PC-9 (cell line): ENCODE results near the gene CTSF. TPM values are rescaled to one million over a fixed set of nuclear protein-coding genes. Genes with fewer than 3 reads are reported as not detected.
A peak's percentile ranks its signal among the peaks of the same experiment; 100 is the strongest.

ENCODE experiments used
- BruUV-seq: library from RNA; stranded (reverse); fragments of 400-500 nt; replicated peaks from 2 replicates; lab custom pipeline; 2021; lab: Mats Ljungman, UMichigan
- CTCF ChIA-PET: fragments of 300-600 bp; sonication (Branson Sonifier 250); formaldehyde crosslinking; loops from one replicate; lab custom pipeline; 2022; ENCODE audit warnings: antibody characterized with exemption; lab: Charles Lee
- POLR2A ChIA-PET: fragments of 300-600 bp; sonication (Branson Sonifier 250); formaldehyde crosslinking; loops from one replicate; lab custom pipeline; 2022; ENCODE audit warnings: antibody characterized with exemption; ENCODE audit not compliant: unreplicated experiment; lab: Charles Lee
- DNase-seq, 2 experiments: peaks; one replicate each; pipeline versions ENCODE4 v3.0.0 to v3.0.0-alpha.2; 2015 to 2022; ENCODE audit warnings: mixed read lengths in 1 of 2
- H2AFZ ChIP-seq: fragments of 200-600 bp; sonication (generic); 2 replicates; pipeline ENCODE4 v1.8.1; 2017; ENCODE audit warnings: antibody characterized with exemption
- H3F3A ChIP-seq: fragments of 200-600 bp; sonication (generic); 2 replicates; pipeline ENCODE4 v1.8.1; 2017; ENCODE audit warnings: antibody characterized with exemption, mild to moderate bottlenecking, low read depth; ENCODE audit not compliant: insufficient read depth
- H3K27ac ChIP-seq: fragments of 200-600 bp; sonication (generic); 2 replicates; pipeline ENCODE4 v1.6.1; 2016; ENCODE audit warnings: mixed run types
- H3K27me3 ChIP-seq: fragments of 200-600 bp; sonication (generic); 2 replicates; pipeline ENCODE4 v1.6.1; 2016; ENCODE audit warnings: low read depth, mixed run types; ENCODE audit not compliant: insufficient read depth
- H3K36me3 ChIP-seq: fragments of 200-600 bp; sonication (generic); 2 replicates; pipeline ENCODE4 v1.6.1; 2016; ENCODE audit warnings: low read depth, mixed run types
- H3K4me1 ChIP-seq: fragments of 200-600 bp; sonication (generic); replicated peaks from 2 replicates; pipeline ENCODE4 v1.6.1; 2016; ENCODE audit warnings: mixed run types; ENCODE audit not compliant: insufficient read depth
- H3K4me2 ChIP-seq: fragments of 200-600 bp; sonication (generic); 2 replicates; pipeline ENCODE4 v1.6.1; 2017; ENCODE audit warnings: mixed run types
- H3K4me3 ChIP-seq: fragments of 200-600 bp; sonication (generic); 2 replicates; pipeline ENCODE4 v1.6.1; 2016; ENCODE audit warnings: mixed run types
- H3K79me2 ChIP-seq: fragments of 200-600 bp; sonication (generic); 2 replicates; pipeline ENCODE4 v1.6.1; 2017; ENCODE audit warnings: low read depth, mixed run types
- H3K9me2 ChIP-seq: fragments of 200-600 bp; sonication (generic); 2 replicates; pipeline ENCODE4 v1.8.1; 2017; ENCODE audit warnings: mild to moderate bottlenecking; ENCODE audit not compliant: insufficient read depth
- H3K9me3 ChIP-seq: fragments of 200-600 bp; sonication (generic); 2 replicates; pipeline ENCODE4 v1.8.1; 2016; ENCODE audit warnings: low read depth; ENCODE audit not compliant: insufficient read depth
- H4K20me1 ChIP-seq: fragments of 200-600 bp; sonication (generic); 2 replicates; pipeline ENCODE4 v1.8.1; 2017; ENCODE audit not compliant: insufficient read depth
- CTCF ChIP-seq: fragments of 200-600 bp; sonication (generic); conservative IDR thresholded peaks from 2 replicates; pipeline ENCODE4 v1.6.1; 2017; ENCODE audit warnings: mixed run types, antibody characterized with exemption, mild to moderate bottlenecking, moderate library complexity
- EZH2 ChIP-seq: fragments of 200-600 bp; sonication (generic); IDR thresholded peaks from 2 replicates; pipeline ENCODE4 v1.8.0; 2017; ENCODE audit warnings: antibody characterized with exemption, low read depth
- intact Hi-C: fragments of 100-400 bp; cut with micrococcal nuclease; formaldehyde crosslinking; loops from one replicate; pipeline ENCODE4 v1.10.0; 2022; ENCODE audit not compliant: unreplicated experiment
- total RNA-seq: library from RNA; stranded (reverse); gene quantifications from 2 replicates; pipeline ENCODE4 v1.2.3, GENCODE V29; 2021

Gene CTSF
- total RNA-seq, 1 experiment from 2014 or later: 34.3 TPM

- Histone ChIP-seq H2AFZ (peak overlapping the region; percentile 97), H4K20me1 (no peaks in the 10 kb centered on the region), H3K4me2 (peak overlapping the region; percentile 94), H3K4me3 (peak overlapping the region; percentile 90), H3K27ac (no peak overlapping the region), H3K79me2 (peaks cover 18% of the 10 kb centered on the region), H3K4me1 (peaks cover 16% of the 10 kb centered on the region), H3K27me3 (no peaks in the 10 kb centered on the region), H3K9me3 (no peaks in the 10 kb centered on the region), H3K36me3 (no peaks in the 10 kb centered on the region; the same call in 1 of the 2 replicates), H3K9me2 (no peaks in the 10 kb centered on the region), H3F3A (peaks cover 6% of the 10 kb centered on the region; the same call in 1 of the 2 replicates)
- intact Hi-C loops: loop anchor here (2.0 kb wide), 1 partner anchor 23 kb away; the partner anchor contains the start of gene RBM14
- POLR2A ChIA-PET: interaction anchor here (0.6 kb wide), 1 partner anchor 70 kb away, joined by 3 read pairs; no protein-coding TSS in a partner anchor
- no TSS peak for BruUV-seq
- CTCF ChIA-PET: no interaction called here
- TF ChIP-seq EZH2 (no peak), CTCF (no peak)
- DNase-seq: no peak
These were observed 25.2 kb upstream of the CTSF start for GRCh38 chr11:66593650-66594049.

- peaks cover 6% of the 10 kb centered on the region; the same call in 1 of the 2 replicates for H3F3A ChIP-seq
- no peaks in the 10 kb centered on the region for H3K9me3 ChIP-seq
- H3K27ac ChIP-seq: no peak overlapping the region
- no peaks in the 10 kb centered on the region for H3K27me3 ChIP-seq
- peak overlapping the region; percentile 90 for H3K4me3 ChIP-seq
- H3K4me2 ChIP-seq: peak overlapping the region; percentile 94
- H3K4me1 ChIP-seq: peaks cover 16% of the 10 kb centered on the region
- no peaks in the 10 kb centered on the region for H4K20me1 ChIP-seq
- H2AFZ ChIP-seq: peak overlapping the region; percentile 97
- H3K36me3 ChIP-seq: no peaks in the 10 kb centered on the region
- TF ChIP-seq EZH2 (no peak), CTCF (no peak)
- ChIA-PET POLR2A (no interaction called here), CTCF (no interaction called here)
- no peak for DNase-seq
- H3K9me2 ChIP-seq: no peaks in the 10 kb centered on the region
- BruUV-seq: TSS peak; percentile 73
- peaks cover 18% of the 10 kb centered on the region for H3K79me2 ChIP-seq
- intact Hi-C loops: loop anchor here (2.0 kb wide), 1 partner anchor 24 kb away; the partner anchor contains the start of gene RBM14
These were observed 24.9 kb upstream of the CTSF start for GRCh38 chr11:66593303-66593635.

GRCh38 chr11:66592457-66593302 lies 24.3 kb upstream of the CTSF start, which contains the start of the genes CCDC87 and CCS:
CCDC87 (minus strand) TSS chr11:66593063; CDS start chr11:66593015, 48 bp downstream.
CCS (plus strand) TSS chr11:66593185; CDS start chr11:66593262, 77 bp downstream.
- H3K4me2 ChIP-seq: peak within 1 kb of the TSS; percentile 94

More at GRCh38 chr11:66592457-66593302, 24.3 kb upstream of the CTSF start, which contains the start of the genes CCDC87 and CCS:
- peak within 1 kb of the TSS; percentile 97 for H2AFZ ChIP-seq
- peaks cover 6% of the 10 kb centered on the region; the same call in 1 of the 2 replicates for H3F3A ChIP-seq
- no peaks in the 10 kb centered on the region for H3K36me3 ChIP-seq
- peaks cover 16% of the 10 kb centered on the region for H3K4me1 ChIP-seq
- no peak for TF ChIP-seq EZH2
- peak; percentile 80 for TF ChIP-seq CTCF
- H3K9me3 ChIP-seq: no peaks in the 10 kb centered on the region
- no TSS peak for BruUV-seq
- no peaks in the 10 kb centered on the region for H3K27me3 ChIP-seq
- no peaks in the 10 kb centered on the region for H4K20me1 ChIP-seq
- POLR2A ChIA-PET: interaction anchor here (0.7 to 0.8 kb wide), 2 partner anchors 23 to 704 kb away, joined by 4 to 9 read pairs; no protein-coding TSS in a partner anchor
- H3K27ac ChIP-seq: no peak within 1 kb of the TSS
- CTCF ChIA-PET: interaction anchor here (0.6 to 1.0 kb wide), 2 partner anchors 86 to 175 kb away, joined by 4 to 5 read pairs; no protein-coding TSS in a partner anchor
- no peaks in the 10 kb centered on the region for H3K9me2 ChIP-seq
- H3K4me3 ChIP-seq: peak within 1 kb of the TSS; percentile 90
- intact Hi-C loops: loop anchor here (2.0 kb wide), 1 partner anchor 24 kb away; the partner anchor contains the start of gene RBM14
- DNase-seq: peak; percentile 90 to 97
- peaks cover 18% of the 10 kb centered on the region for H3K79me2 ChIP-seq
